GM12874 (cell line): ENCODE measurements around the gene ALPL.

Experiments used
- TF ChIP-seq, protein P1 (sequence below): IDR thresholded peaks from 2 replicates; pipeline ENCODE4 v1.5.1; 2011; ENCODE audit warnings: low read depth, mild to moderate bottlenecking, control low read depth, low read length, moderate library complexity; ENCODE audit not compliant: insufficient read depth

The ALPL gene

DNA sequence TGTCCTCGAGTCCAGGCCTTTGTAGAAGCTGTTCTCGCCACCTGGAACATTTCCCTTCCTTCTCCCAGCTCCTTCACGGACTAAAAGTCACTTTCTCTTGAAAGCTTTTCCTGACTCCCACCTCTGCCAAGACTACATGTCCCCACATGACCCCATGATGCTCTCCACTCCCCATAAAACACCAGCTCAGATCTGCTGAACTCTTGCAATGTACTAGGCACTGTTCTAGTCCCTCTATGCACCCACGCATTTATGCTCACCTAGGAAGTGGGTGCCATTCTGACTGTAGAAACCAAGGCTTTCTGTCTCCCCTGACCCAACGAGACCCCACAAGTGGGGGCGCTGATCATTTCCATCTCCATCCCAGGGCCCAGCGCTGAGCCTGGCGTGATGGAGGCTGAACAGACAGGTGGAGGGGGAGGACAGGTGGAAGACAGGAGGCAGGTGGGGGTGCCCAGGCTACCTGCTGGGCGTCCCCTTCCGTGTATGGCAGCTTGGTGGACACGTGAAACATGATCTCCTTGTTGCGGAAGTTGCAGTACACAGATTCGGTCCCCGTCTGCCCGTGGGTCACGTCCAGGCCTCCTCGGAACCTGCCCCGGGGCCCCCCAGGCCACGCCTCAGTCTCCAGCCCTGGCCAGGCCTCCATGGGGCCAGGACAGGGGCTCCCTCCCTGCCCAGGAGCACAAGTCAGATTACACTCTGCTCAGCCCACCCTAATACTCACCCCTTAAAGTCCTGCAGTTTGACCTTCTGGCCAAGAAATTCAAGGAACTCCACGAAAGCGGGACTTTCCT lies 102.0 kb downstream of the ALPL start:
- TF ChIP-seq, protein P1, sequence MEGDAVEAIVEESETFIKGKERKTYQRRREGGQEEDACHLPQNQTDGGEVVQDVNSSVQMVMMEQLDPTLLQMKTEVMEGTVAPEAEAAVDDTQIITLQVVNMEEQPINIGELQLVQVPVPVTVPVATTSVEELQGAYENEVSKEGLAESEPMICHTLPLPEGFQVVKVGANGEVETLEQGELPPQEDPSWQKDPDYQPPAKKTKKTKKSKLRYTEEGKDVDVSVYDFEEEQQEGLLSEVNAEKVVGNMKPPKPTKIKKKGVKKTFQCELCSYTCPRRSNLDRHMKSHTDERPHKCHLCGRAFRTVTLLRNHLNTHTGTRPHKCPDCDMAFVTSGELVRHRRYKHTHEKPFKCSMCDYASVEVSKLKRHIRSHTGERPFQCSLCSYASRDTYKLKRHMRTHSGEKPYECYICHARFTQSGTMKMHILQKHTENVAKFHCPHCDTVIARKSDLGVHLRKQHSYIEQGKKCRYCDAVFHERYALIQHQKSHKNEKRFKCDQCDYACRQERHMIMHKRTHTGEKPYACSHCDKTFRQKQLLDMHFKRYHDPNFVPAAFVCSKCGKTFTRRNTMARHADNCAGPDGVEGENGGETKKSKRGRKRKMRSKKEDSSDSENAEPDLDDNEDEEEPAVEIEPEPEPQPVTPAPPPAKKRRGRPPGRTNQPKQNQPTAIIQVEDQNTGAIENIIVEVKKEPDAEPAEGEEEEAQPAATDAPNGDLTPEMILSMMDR = no peak

DNA sequence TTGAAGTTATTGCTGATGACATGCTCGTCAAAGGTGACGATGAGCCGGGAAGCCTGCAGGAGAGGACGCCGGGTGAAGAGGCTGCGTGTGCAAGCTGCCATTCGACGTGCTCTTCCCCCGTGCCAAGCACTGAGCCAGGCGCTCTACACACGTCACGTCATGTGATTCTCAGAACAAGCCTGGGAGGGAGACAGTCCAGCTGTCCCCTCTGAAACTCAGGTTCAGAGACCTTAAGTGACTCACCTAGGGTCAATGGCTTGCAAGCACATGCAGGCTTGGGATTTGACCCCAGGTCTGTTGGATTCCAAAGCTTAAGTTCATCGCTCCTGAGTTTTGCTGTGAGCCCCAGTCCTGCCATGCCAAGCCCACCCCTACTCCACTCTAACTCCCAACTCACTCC lies 102.8 kb downstream of the ALPL start:
- TF ChIP-seq, protein P1 = no peak

DNA sequence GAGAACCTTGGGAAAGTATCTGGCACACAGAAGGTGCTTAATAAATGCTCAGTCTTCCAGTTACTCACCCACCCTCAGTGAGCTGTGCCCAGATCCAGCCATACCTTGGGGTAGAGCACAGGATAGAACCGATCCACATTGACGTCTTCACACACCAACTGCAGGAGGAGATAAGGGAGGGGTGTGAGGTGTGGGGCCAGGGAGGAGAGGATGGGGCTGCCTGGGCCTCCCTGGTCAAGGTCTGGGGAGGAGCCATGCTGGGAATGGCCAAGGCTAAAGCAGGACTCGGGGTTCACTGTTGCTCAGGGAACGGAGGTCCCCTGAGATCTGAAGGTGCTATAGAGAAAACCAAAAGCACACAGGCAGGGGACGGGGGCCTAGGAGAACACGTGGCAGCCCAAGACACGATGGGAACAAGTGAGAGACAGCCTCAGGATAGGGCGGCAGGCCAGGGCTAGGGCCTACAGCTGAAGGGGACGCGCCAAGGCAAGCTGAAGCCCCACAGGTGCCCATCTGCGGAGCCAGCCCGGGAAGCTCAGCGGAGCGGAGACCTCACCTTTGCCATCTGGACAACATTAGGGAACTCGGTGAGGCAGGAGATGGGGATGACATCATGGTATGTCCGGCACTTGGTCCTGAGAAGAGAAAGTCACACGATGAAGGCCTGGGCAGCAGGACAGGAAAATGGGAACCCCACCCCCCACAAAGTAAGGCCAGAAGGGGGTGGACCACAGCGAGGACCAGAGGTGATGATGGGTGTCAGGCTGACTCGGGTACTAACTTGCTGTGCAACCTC lies 104.0 kb downstream of the ALPL start:
- TF ChIP-seq, protein P1 = no peak

DNA sequence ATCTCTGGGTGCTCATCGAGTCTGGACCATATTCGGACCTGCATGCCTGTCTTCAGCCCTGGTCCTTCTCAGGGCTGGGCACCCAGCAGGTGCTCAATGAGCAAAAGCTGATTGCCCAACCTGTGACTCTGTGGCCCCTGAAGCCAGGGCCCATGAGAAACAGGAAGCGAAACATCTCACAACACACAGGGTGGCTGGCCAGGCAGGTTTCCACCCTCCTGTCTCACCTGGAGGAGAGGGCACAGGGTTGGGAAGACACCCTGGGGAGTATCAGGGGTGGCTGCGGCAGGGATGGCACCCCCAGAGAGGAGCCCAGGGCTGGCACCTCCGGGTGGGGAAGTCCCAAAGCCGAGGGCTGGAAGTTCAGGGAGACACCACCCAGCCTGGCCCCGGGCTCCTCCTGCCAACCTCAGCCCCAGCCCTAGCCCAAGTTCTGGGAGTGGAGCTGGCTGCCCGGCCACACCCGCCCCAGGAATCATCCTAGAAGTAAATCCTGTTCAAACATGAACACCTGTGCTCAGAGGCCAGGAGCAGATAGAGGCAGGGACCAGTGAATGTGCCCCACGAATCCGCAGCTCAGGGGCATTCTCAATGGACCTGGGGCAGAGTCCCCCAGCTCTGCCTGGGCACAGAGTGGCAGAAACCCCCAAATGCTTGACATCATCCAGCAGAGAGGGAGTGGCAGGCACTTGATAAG lies 105.3 kb downstream of the ALPL start:
- TF ChIP-seq, protein P1 = no peak

DNA sequence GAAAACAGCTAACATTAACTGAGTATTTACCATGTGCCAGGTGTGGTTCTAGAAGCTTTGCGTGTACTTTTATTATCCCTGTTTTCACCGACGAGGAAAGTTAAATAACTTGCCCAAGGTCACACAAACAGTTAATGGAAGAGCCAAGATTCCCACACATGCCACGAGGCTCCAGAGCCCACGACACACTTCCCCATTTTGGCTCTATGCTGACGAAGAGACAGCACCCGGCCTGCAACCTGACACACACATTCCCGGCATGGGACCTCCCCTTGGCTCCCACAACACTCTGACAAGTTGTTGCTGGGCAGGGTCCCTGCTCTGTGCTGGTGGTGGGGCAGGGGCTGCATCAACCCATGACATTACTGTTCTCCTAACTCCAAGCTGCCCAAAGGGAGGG lies 107.1 kb downstream of the ALPL start:
- TF ChIP-seq, protein P1 = no peak

DNA sequence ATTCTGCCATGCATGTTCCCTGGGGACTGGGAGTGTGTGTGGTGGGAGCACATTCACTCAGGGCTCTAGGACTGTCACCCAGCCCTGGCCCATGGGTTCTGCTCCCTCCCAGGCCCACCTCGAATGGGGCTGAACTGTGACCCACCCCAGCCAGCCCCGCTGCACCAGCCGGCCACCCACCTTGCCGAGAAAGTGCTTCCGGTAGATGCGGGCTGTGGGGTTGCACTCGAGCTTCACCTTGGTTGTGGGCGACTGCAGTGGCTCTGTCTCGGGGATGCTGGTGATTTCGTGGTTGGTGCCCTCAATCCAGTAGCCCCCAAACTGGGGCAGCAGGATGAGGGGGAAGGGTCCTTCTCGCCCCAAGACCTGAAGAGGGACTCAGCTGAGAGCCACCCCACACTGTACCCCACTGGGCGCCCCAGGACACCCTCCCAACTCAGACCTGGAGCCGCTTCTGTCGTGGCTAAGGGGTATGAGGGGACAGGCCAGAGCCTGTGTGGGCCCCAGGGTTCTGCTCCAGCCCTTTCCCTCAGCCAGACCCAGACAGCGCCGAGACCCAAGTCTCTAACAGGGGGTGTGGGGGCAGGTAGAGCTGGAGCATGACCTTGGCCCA lies 108.0 kb downstream of the ALPL start:
- TF ChIP-seq, protein P1 = no peak

DNA sequence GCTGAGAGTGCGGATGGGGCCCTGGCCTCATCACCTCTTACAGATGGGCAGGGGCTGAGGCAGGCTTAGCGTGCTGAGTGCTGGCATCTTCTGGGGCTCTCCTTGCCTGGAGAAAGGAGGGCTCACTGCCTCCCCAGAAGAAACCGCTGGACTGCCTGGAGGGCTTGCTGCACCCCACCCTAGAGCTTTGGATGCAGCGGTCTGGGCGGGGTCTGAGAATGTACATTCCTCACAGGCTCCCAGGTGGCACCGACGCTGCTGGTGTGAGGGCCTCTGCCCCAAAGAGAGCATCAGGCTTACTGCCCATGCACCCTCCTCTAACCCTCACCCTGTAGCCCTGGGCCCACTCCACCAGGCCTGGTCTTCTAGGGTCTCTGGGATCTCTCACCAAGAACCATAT lies 108.8 kb downstream of the ALPL start:
- TF ChIP-seq, protein P1 = no peak
